Colonic mucosa (tissue), 4 donors: ENCODE data around the gene PLD6. TPM values are rescaled to one million over a fixed set of nuclear protein-coding genes. Genes with fewer than 3 reads are reported as not detected.

Experiments
- DNase-seq: peaks from one replicate; pipeline ENCODE4 v3.0.0-alpha.2; 2020
- H3K27ac ChIP-seq: fragments of 200-600 bp; one replicate; pipeline ENCODE4 v1.8.0; 2021
- H3K27me3 ChIP-seq: fragments of 200-600 bp; one replicate; pipeline ENCODE4 v1.8.0; 2021
- H3K36me3 ChIP-seq: fragments of 200-600 bp; one replicate; pipeline ENCODE4 v1.8.0; 2021
- H3K4me1 ChIP-seq: fragments of 200-600 bp; one replicate; pipeline ENCODE4 v1.8.0; 2021; ENCODE audit warnings: mild to moderate bottlenecking
- H3K4me3 ChIP-seq: fragments of 200-600 bp; one replicate; pipeline ENCODE4 v1.8.0; 2021
- H3K9ac ChIP-seq, 2 donors: one replicate each; pipeline ENCODE4 v1.7.0; 2013; ENCODE audit warnings: control low read depth in 2 of 2, low read depth in 2 of 2, low read length in 2 of 2
- H3K9me3 ChIP-seq: fragments of 200-600 bp; one replicate; pipeline ENCODE4 v1.8.0; 2021
- intact Hi-C: fragments of 100-400 bp; cut with DNase I; formaldehyde crosslinking; loops from one replicate; pipeline ENCODE4 v1.14.1; 2022
- total RNA-seq, 2 donors: library from RNA; stranded (reverse); fragmentation: NEBNext Ultra II Directional in 1 of 2; extraction: Animal tissue kit (Norgen Biotek cat#: 25700) in 1 of 2; gene quantifications; one replicate each; pipeline ENCODE4 v1.2.1, GENCODE V29; 2021
- TF ChIP-seq, protein P1 (sequence below): fragments of 200-600 bp; IDR thresholded peaks from one replicate; pipeline ENCODE4 v1.8.0; 2022; ENCODE audit warnings: antibody characterized with exemption, mild to moderate bottlenecking
- donor health status: healthy.
- donor health status: DM: no; HTN: no; CAD: no.
- donor health status: DM: no; HTN: no; CAD: no.

The PLD6 gene
- total RNA-seq, 2 donors from 2014 or later: 1.3 to 1.4 TPM

DNA sequence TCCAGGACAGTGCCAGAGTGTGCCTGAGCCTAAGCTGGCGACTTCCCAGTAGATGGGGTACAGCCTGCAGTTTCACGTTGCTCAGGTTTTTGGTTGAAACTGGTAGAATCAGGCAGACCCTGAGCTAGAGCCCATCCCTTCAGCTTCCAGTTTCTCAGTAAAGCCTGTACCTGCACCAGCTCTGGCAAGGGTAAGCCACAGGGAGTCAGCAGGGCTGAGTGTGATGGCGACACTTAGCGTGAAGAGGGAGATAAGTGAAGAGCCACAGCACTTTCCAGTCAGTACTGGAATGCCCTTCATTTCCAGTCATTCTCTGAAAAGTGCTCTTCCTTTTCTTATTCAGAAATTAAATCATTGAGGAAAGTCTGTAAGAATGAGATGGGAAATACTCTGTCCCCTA lies 22.4 kb downstream of the PLD6 start:
- Histone ChIP-seq H3K27me3 (no peaks in the 10 kb centered on the region), H3K4me1 (no peaks in the 10 kb centered on the region), H3K9me3 (no peaks in the 10 kb centered on the region), H3K9ac (no peak overlapping the region), H3K27ac (no peak overlapping the region), H3K4me3 (no peak overlapping the region), H3K36me3 (peaks cover 7% of the 10 kb centered on the region)
- TF ChIP-seq, protein P1, sequence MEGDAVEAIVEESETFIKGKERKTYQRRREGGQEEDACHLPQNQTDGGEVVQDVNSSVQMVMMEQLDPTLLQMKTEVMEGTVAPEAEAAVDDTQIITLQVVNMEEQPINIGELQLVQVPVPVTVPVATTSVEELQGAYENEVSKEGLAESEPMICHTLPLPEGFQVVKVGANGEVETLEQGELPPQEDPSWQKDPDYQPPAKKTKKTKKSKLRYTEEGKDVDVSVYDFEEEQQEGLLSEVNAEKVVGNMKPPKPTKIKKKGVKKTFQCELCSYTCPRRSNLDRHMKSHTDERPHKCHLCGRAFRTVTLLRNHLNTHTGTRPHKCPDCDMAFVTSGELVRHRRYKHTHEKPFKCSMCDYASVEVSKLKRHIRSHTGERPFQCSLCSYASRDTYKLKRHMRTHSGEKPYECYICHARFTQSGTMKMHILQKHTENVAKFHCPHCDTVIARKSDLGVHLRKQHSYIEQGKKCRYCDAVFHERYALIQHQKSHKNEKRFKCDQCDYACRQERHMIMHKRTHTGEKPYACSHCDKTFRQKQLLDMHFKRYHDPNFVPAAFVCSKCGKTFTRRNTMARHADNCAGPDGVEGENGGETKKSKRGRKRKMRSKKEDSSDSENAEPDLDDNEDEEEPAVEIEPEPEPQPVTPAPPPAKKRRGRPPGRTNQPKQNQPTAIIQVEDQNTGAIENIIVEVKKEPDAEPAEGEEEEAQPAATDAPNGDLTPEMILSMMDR: no peak
- DNase-seq: no peak
- intact Hi-C loops: no loop called here

- intact Hi-C loops: no loop called here
- Histone ChIP-seq H3K27me3 (no peaks in the 10 kb centered on the region), H3K27ac (no peak overlapping the region), H3K4me3 (no peak overlapping the region), H3K9ac (no peak overlapping the region), H3K9me3 (no peaks in the 10 kb centered on the region), H3K36me3 (peaks cover 7% of the 10 kb centered on the region), H3K4me1 (no peaks in the 10 kb centered on the region)
- no peak for DNase-seq
- TF ChIP-seq, protein P1: no peak
These were observed 23.5 kb downstream of the PLD6 start for GRCh38 chr17:17182598-17183136.

- no peak overlapping the region for H3K9ac ChIP-seq
- H3K4me1 ChIP-seq: no peaks in the 10 kb centered on the region
- peaks cover 13% of the 10 kb centered on the region for H3K36me3 ChIP-seq
These were observed 24.2 kb downstream of the PLD6 start for GRCh38 chr17:17181666-17182597.

DNA sequence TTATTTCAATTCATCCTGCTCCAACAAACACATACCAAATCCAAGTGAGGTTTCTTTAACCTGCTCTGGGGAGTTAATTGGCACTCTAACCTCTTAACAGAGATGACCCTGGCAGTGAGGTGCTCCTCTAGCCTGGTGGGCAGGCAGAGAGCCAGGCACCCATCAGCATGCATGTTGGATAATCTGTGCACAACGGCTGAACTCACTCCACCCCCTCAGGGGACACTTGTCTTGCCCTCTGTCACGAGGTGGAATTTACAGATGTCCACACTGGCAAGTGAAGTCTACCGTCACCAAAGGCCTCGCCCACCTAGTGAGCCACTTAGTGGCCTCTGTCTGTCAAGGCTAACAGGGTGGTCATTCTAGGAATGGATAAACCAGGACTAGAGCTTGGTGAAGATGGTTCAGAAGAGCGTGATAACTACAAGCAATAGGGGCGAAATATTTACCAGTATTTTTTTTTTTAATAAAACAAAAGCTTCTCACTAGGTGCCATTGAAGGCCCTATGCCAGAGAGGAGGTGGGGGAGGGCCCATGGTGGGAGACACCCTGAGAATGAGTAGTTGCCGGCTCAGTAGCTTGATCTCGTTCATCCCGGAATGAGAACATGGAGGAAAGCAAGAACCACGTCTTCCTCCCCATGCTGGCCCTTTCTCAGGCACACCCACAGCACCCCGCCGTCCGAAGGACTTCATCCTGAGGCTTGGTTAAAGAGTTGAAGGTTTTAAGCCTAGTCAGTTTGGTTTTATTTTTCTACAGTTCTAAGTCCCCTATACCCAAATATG lies 25.2 kb downstream of the PLD6 start:
- no peak for DNase-seq
- H3K4me3 ChIP-seq: no peak overlapping the region
- intact Hi-C loops: no loop called here
- no peaks in the 10 kb centered on the region for H3K4me1 ChIP-seq
- H3K9ac ChIP-seq: no peak overlapping the region
- no peaks in the 10 kb centered on the region for H3K9me3 ChIP-seq
- H3K27me3 ChIP-seq: no peaks in the 10 kb centered on the region
- H3K36me3 ChIP-seq: peaks cover 18% of the 10 kb centered on the region
- no peak overlapping the region for H3K27ac ChIP-seq
- TF ChIP-seq, protein P1: no peak

More at GRCh38 chr17:17181666-17182597, 24.2 kb downstream of the PLD6 start:
- no peaks in the 10 kb centered on the region for H3K9me3 ChIP-seq
- intact Hi-C loops: no loop called here
- H3K27me3 ChIP-seq: no peaks in the 10 kb centered on the region
- no peak for DNase-seq
- no peak overlapping the region for H3K27ac ChIP-seq
- TF ChIP-seq, protein P1: no peak
- H3K4me3 ChIP-seq: no peak overlapping the region

- H3K27me3 ChIP-seq: no peaks in the 10 kb centered on the region
- intact Hi-C loops: no loop called here
- no peak overlapping the region for H3K9ac ChIP-seq
- no peaks in the 10 kb centered on the region for H3K9me3 ChIP-seq
- no peaks in the 10 kb centered on the region for H3K4me1 ChIP-seq
- H3K36me3 ChIP-seq: peaks cover 18% of the 10 kb centered on the region
- TF ChIP-seq, protein P1: no peak
- DNase-seq: no peak
- no peak overlapping the region for H3K27ac ChIP-seq
- H3K4me3 ChIP-seq: no peak overlapping the region
These were observed 26.0 kb downstream of the PLD6 start for GRCh38 chr17:17180141-17180603.
